IMR-90 (cell line): ENCODE results near the gene OR2W1.

Source experiments
- POLR2A ChIP-seq: IDR thresholded peaks from 2 replicates; pipeline ENCODE4 v1.6.1; 2012; ENCODE audit warnings: mild to moderate bottlenecking, low read depth, low read length
- RCOR1 ChIP-seq: IDR thresholded peaks from 2 replicates; pipeline ENCODE4 v1.6.1; 2012; ENCODE audit warnings: mild to moderate bottlenecking, low read length, improper control_type of control experiment; ENCODE audit not compliant: insufficient replicate concordance
- SMC3 ChIP-seq: fragments of 150-350 bp; IDR thresholded peaks from 2 replicates; pipeline ENCODE4 v1.6.1; 2016; ENCODE audit warnings: low read depth, mild to moderate bottlenecking, antibody characterized with exemption, low read length, moderate library complexity
- TF ChIP-seq, protein P1 (sequence below): conservative IDR thresholded peaks from 2 replicates; pipeline ENCODE4 v1.5.1; 2012; ENCODE audit warnings: mild to moderate bottlenecking, low read depth, low read length, improper control_type of control experiment
- TF ChIP-seq, protein P2 (sequence below): fragments of 150-350 bp; IDR thresholded peaks from 2 replicates; pipeline ENCODE4 v1.6.1; 2017; ENCODE audit warnings: mild to moderate bottlenecking, antibody characterized with exemption, low read length, low read depth

DNA sequence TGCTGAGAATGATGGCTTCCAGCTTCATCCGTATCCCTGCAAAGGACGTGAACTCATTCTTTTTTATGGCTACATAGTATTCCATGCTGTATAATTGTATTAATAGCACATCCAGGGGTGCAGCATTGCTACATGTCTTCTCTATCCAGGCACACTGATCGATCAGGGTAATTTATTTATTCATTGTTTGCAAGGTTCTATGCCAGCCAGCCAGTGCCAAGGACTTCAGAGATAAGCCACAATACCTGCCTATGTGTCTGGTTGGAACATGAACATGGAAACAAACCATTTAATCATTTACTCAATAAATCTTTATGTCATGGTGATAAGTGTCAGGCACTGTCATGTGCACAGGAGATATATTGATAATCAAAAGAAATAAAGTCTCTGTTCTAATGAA, 48.0 kb upstream of the OR2W1 start:
- TF ChIP-seq POLR2A (no peak), SMC3 (no peak), RCOR1 (no peak)
- TF ChIP-seq, protein P1, sequence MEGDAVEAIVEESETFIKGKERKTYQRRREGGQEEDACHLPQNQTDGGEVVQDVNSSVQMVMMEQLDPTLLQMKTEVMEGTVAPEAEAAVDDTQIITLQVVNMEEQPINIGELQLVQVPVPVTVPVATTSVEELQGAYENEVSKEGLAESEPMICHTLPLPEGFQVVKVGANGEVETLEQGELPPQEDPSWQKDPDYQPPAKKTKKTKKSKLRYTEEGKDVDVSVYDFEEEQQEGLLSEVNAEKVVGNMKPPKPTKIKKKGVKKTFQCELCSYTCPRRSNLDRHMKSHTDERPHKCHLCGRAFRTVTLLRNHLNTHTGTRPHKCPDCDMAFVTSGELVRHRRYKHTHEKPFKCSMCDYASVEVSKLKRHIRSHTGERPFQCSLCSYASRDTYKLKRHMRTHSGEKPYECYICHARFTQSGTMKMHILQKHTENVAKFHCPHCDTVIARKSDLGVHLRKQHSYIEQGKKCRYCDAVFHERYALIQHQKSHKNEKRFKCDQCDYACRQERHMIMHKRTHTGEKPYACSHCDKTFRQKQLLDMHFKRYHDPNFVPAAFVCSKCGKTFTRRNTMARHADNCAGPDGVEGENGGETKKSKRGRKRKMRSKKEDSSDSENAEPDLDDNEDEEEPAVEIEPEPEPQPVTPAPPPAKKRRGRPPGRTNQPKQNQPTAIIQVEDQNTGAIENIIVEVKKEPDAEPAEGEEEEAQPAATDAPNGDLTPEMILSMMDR, result no peak
- TF ChIP-seq, protein P2, sequence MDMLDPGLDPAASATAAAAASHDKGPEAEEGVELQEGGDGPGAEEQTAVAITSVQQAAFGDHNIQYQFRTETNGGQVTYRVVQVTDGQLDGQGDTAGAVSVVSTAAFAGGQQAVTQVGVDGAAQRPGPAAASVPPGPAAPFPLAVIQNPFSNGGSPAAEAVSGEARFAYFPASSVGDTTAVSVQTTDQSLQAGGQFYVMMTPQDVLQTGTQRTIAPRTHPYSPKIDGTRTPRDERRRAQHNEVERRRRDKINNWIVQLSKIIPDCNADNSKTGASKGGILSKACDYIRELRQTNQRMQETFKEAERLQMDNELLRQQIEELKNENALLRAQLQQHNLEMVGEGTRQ, result no peak
